ENCODE measurements around the gene BTBD18.

Gene BTBD18

DNA sequence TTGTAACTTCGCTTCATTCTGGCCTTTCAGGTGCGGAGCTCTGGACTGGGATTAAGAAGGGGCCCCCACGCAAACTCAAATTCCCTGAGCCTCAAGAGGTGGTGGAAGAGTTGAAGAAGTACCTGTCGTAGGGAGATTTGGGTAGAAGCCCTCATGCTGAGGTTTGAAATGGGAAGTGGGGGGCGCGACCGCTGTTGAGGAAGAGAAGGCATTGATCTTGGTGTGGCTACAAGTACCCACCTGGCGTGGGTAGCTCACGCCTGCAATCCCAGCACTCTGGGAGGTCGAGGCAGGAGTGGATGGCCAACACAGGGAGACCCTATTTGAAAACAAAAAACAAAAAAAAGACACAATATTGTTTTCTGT lies 9.5 kb downstream of the BTBD18 start:
- peaks cover 33 to 83% of the 10 kb centered on the region in 2 donors for H3K36me3 ChIP-seq (replicated peaks in 1 of 2; ENCODE audit: control insufficient read depth in 2 of 2, insufficient read depth in 2 of 2, low read length in 2 of 2)
- H2BK120ac ChIP-seq (ENCODE audit: low read depth, low read length): no peak overlapping the region
- WGBS, 2 donors (ENCODE audit: extremely low coverage in 2 of 2, insufficient read length in 2 of 2, insufficient replicate concordance in 1 of 2): no CpG with 5 or more reads among the region's 10 CpGs
- H3K4me1 ChIP-seq (ENCODE audit: control insufficient read depth in 2 of 2, insufficient read depth in 1 of 2, low read depth in 1 of 2, low read length in 2 of 2): peaks cover 5 to 7% of the 10 kb centered on the region in 2 donors
- H4K91ac ChIP-seq (ENCODE audit: low read depth, low read length, poor library complexity): no peak overlapping the region
- H3K18ac ChIP-seq (ENCODE audit: low read length): peak overlapping the region; percentile 95
- no peak for DNase-seq (ENCODE audit: low spot score)
- peak overlapping the region; percentile 80 for H3K4me2 ChIP-seq (ENCODE audit: insufficient read depth, low read length, poor library complexity, severe bottlenecking)
- no peak overlapping the region for H4K8ac ChIP-seq (ENCODE audit: low read depth, low read length)
- peak overlapping the region; percentile 63 for H2AFZ ChIP-seq (ENCODE audit: low read length)
- H3K9me3 ChIP-seq (replicated peaks in 1 of 2; ENCODE audit: control insufficient read depth in 2 of 2, insufficient read depth in 1 of 2, low read depth in 1 of 2, low read length in 2 of 2): no peaks in the 10 kb centered on the region
- H3K79me1 ChIP-seq (ENCODE audit: low read depth, low read length): peaks cover 2% of the 10 kb centered on the region
- H3K27me3 ChIP-seq (ENCODE audit: control insufficient read depth in 3 of 3, insufficient read depth in 3 of 3, low read depth in 1 of 3, low read length in 3 of 3): no peaks in the 10 kb centered on the region
- peak overlapping the region; percentile 23 for H2BK15ac ChIP-seq (ENCODE audit: low read length)
- peak overlapping the region; percentile 85 for H2BK5ac ChIP-seq (ENCODE audit: low read length)
- H3K4me3 ChIP-seq (ENCODE audit: low read length in 2 of 2): peak overlapping the region; percentile 92 to 93
- H3K4ac ChIP-seq (ENCODE audit: low read length): peak overlapping the region; percentile 1
- peak overlapping the region; percentile 92 for H3K23ac ChIP-seq (ENCODE audit: low read depth, low read length, poor library complexity)
- no peak overlapping the region for H3K14ac ChIP-seq (ENCODE audit: low read length)
- H3K27ac ChIP-seq (replicated peaks; ENCODE audit: low read length): no peak overlapping the region
- no peak overlapping the region for H2BK12ac ChIP-seq (ENCODE audit: low read length)
- peak overlapping the region; percentile 86 for H2AK5ac ChIP-seq (ENCODE audit: low read depth, low read length)
- peak overlapping the region; percentile 95 for H3K9ac ChIP-seq (ENCODE audit: low read depth, low read length, poor library complexity)

- Histone ChIP-seq H3K36me3 (replicated peaks in 1 of 2; ENCODE audit: control insufficient read depth in 2 of 2, insufficient read depth in 2 of 2, low read length in 2 of 2) (peaks cover 33 to 80% of the 10 kb centered on the region in 2 donors), H3K14ac (ENCODE audit: low read length) (peak within 1 kb of the TSS; percentile 58), H3K27me3 (ENCODE audit: control insufficient read depth in 3 of 3, insufficient read depth in 3 of 3, low read depth in 1 of 3, low read length in 3 of 3) (no peaks in the 10 kb centered on the region), H2BK120ac (ENCODE audit: low read depth, low read length) (no peak within 1 kb of the TSS), H2BK12ac (ENCODE audit: low read length) (no peak within 1 kb of the TSS), H3K4me1 (ENCODE audit: control insufficient read depth in 2 of 2, insufficient read depth in 1 of 2, low read depth in 1 of 2, low read length in 2 of 2) (peaks cover 5 to 7% of the 10 kb centered on the region in 2 donors), H3K9ac (ENCODE audit: low read depth, low read length, poor library complexity) (peak within 1 kb of the TSS; percentile 95), H2BK15ac (ENCODE audit: low read length) (peak within 1 kb of the TSS; percentile 23), H3K4me2 (ENCODE audit: insufficient read depth, low read length, poor library complexity, severe bottlenecking) (peak within 1 kb of the TSS; percentile 80), H3K9me3 (replicated peaks in 1 of 2; ENCODE audit: control insufficient read depth in 2 of 2, insufficient read depth in 1 of 2, low read depth in 1 of 2, low read length in 2 of 2) (no peaks in the 10 kb centered on the region), H2AFZ (ENCODE audit: low read length) (peak within 1 kb of the TSS; percentile 63), H4K91ac (ENCODE audit: low read depth, low read length, poor library complexity) (no peak within 1 kb of the TSS), H3K4me3 (ENCODE audit: low read length in 2 of 2) (peak within 1 kb of the TSS; percentile 92 to 93), H3K23ac (ENCODE audit: low read depth, low read length, poor library complexity) (peak within 1 kb of the TSS; percentile 92), H3K79me1 (ENCODE audit: low read depth, low read length) (peaks cover 2% of the 10 kb centered on the region), H2BK5ac (ENCODE audit: low read length) (peak within 1 kb of the TSS; percentile 85), H2AK5ac (ENCODE audit: low read depth, low read length) (peak within 1 kb of the TSS; percentile 86), H4K8ac (ENCODE audit: low read depth, low read length) (no peak within 1 kb of the TSS), H3K18ac (ENCODE audit: low read length) (peak within 1 kb of the TSS; percentile 95), H3K27ac (replicated peaks; ENCODE audit: low read length) (peak within 1 kb of the TSS; percentile 81), H3K4ac (ENCODE audit: low read length) (peak within 1 kb of the TSS; percentile 1)
- no CpG with 5 or more reads among the region's 75 CpGs for WGBS, 2 donors (ENCODE audit: extremely low coverage in 2 of 2, insufficient read length in 2 of 2, insufficient replicate concordance in 1 of 2)
- DNase-seq (ENCODE audit: low spot score): peak; percentile 93
Measured at GRCh38 chr11:57741132-57742086, 10.2 kb downstream of the BTBD18 start, which contains the start of gene SELENOH. Gene SELENOH (plus strand): TSS chr11:57741491. CDS start chr11:57741596, 105 bp downstream.

DNA sequence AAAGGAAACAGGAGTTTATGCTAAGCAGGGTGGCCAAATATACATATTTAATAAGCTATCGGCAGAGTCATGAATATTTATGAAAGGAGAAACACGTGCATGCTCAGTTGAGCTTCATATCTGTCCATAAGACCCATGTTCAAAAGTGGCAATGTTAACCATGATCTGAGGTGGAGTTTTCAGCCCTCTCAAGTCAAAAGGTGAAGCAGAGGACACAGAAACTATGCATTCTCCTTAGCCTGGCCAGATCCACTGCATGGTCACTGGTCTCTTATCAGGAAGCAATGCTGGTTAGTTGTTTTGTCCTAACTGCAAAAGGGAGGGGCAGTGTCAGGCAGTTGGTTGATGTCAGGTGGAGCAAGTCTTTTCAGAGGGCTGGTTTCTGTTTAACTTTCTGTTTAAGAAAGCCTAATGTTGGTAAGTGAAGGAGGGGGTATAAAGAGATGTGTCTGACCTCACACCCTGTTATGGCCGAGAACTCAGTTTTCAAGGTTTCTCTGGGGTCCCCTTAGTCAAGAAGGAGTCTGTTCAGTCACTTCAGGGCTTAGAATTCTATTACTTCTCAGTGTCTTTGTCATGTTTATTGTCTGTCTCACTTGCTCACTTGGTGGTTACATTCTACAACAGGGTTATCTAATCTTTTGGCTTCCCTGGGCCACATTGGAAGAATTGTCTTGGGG lies 15.9 kb downstream of the BTBD18 start:
- no peak overlapping the region for H3K14ac ChIP-seq (ENCODE audit: low read length)
- H3K23ac ChIP-seq (ENCODE audit: low read depth, low read length, poor library complexity): no peak overlapping the region
- H2BK15ac ChIP-seq (ENCODE audit: low read length): no peak overlapping the region
- H2AK5ac ChIP-seq (ENCODE audit: low read depth, low read length): no peak overlapping the region
- H3K27me3 ChIP-seq (ENCODE audit: control insufficient read depth in 3 of 3, insufficient read depth in 3 of 3, low read depth in 1 of 3, low read length in 3 of 3): no peaks in the 10 kb centered on the region
- no peak overlapping the region for H3K9ac ChIP-seq (ENCODE audit: low read depth, low read length, poor library complexity)
- H4K8ac ChIP-seq (ENCODE audit: low read depth, low read length): no peak overlapping the region
- no peak overlapping the region for H3K18ac ChIP-seq (ENCODE audit: low read length)
- H3K9me3 ChIP-seq (replicated peaks in 1 of 2; ENCODE audit: control insufficient read depth in 2 of 2, insufficient read depth in 1 of 2, low read depth in 1 of 2, low read length in 2 of 2): no peaks in the 10 kb centered on the region
- peaks cover 12 to 66% of the 10 kb centered on the region in 2 donors for H3K36me3 ChIP-seq (replicated peaks in 1 of 2; ENCODE audit: control insufficient read depth in 2 of 2, insufficient read depth in 2 of 2, low read length in 2 of 2)
- no peak overlapping the region for H2BK5ac ChIP-seq (ENCODE audit: low read length)
- H3K79me1 ChIP-seq (ENCODE audit: low read depth, low read length): no peaks in the 10 kb centered on the region
- DNase-seq (ENCODE audit: low spot score): no peak
- H3K4me1 ChIP-seq (ENCODE audit: control insufficient read depth in 2 of 2, insufficient read depth in 1 of 2, low read depth in 1 of 2, low read length in 2 of 2): peaks cover 0 to under 1% of the 10 kb centered on the region in 2 donors
- H3K4ac ChIP-seq (ENCODE audit: low read length): no peak overlapping the region
- H3K27ac ChIP-seq (replicated peaks; ENCODE audit: low read length): no peak overlapping the region
- no peak overlapping the region for H2AFZ ChIP-seq (ENCODE audit: low read length)
- H4K91ac ChIP-seq (ENCODE audit: low read depth, low read length, poor library complexity): no peak overlapping the region
- H2BK12ac ChIP-seq (ENCODE audit: low read length): no peak overlapping the region
- no CpG with 5 or more reads among the region's 3 CpGs for WGBS, 2 donors (ENCODE audit: extremely low coverage in 2 of 2, insufficient read length in 2 of 2, insufficient replicate concordance in 1 of 2)
- H3K4me3 ChIP-seq (ENCODE audit: low read length in 2 of 2): no peak overlapping the region
- no peak overlapping the region for H3K4me2 ChIP-seq (ENCODE audit: insufficient read depth, low read length, poor library complexity, severe bottlenecking)
- H2BK120ac ChIP-seq (ENCODE audit: low read depth, low read length): no peak overlapping the region

DNA sequence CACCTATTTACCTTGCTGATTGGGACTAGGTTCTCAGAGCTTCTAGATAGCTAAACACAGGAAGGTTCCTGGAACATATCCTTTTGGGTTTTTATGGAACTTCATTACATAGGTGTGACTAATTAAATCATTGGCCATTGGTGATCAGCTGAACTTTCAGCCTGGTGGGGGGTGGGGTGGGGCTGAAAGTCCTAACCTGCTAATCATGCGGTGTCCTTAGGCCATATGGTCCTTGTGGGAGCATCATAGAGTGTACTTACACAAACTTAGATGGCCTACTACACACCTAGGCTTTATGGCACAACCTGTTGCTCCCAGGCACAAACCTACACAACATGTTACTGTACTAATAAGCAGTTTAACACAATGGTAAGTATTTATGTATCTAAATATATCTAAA lies 19.0 kb downstream of the BTBD18 start:
- Histone ChIP-seq H2BK5ac (ENCODE audit: low read length) (no peak overlapping the region), H3K23ac (ENCODE audit: low read depth, low read length, poor library complexity) (no peak overlapping the region), H3K4me3 (ENCODE audit: low read length in 2 of 2) (no peak overlapping the region), H2BK12ac (ENCODE audit: low read length) (no peak overlapping the region), H2AFZ (ENCODE audit: low read length) (no peak overlapping the region), H3K27me3 (ENCODE audit: control insufficient read depth in 3 of 3, insufficient read depth in 3 of 3, low read depth in 1 of 3, low read length in 3 of 3) (no peaks in the 10 kb centered on the region), H3K79me1 (ENCODE audit: low read depth, low read length) (no peaks in the 10 kb centered on the region), H3K14ac (ENCODE audit: low read length) (no peak overlapping the region), H3K27ac (replicated peaks; ENCODE audit: low read length) (no peak overlapping the region), H3K4me1 (ENCODE audit: control insufficient read depth in 2 of 2, insufficient read depth in 1 of 2, low read depth in 1 of 2, low read length in 2 of 2) (no peaks in the 10 kb centered on the region), H3K18ac (ENCODE audit: low read length) (no peak overlapping the region), H2AK5ac (ENCODE audit: low read depth, low read length) (no peak overlapping the region), H3K9me3 (replicated peaks in 1 of 2; ENCODE audit: control insufficient read depth in 2 of 2, insufficient read depth in 1 of 2, low read depth in 1 of 2, low read length in 2 of 2) (no peaks in the 10 kb centered on the region), H4K91ac (ENCODE audit: low read depth, low read length, poor library complexity) (no peak overlapping the region), H3K36me3 (replicated peaks in 1 of 2; ENCODE audit: control insufficient read depth in 2 of 2, insufficient read depth in 2 of 2, low read length in 2 of 2) (peaks cover 2 to 46% of the 10 kb centered on the region in 2 donors), H2BK120ac (ENCODE audit: low read depth, low read length) (no peak overlapping the region), H3K9ac (ENCODE audit: low read depth, low read length, poor library complexity) (no peak overlapping the region), H4K8ac (ENCODE audit: low read depth, low read length) (no peak overlapping the region), H3K4me2 (ENCODE audit: insufficient read depth, low read length, poor library complexity, severe bottlenecking) (no peak overlapping the region), H2BK15ac (ENCODE audit: low read length) (no peak overlapping the region), H3K4ac (ENCODE audit: low read length) (no peak overlapping the region)
- no CpG with 5 or more reads among the region's 1 CpG for WGBS, 2 donors (ENCODE audit: extremely low coverage in 2 of 2, insufficient read length in 2 of 2, insufficient replicate concordance in 1 of 2)
- DNase-seq (ENCODE audit: low spot score): no peak
